OCI-LY1 (cell line): ENCODE data around the gene MYO5C.

ENCODE experiments used
- EZH2 ChIP-seq: fragments of 200-600 bp; sonication (generic), shearing (Covaris generic); IDR thresholded peaks from 2 replicates; pipeline ENCODE4 v1.8.0; 2017; ENCODE audit warnings: borderline replicate concordance, mixed run types, mild to moderate bottlenecking, antibody characterized with exemption, low read length, moderate library complexity, mixed read lengths
- TF ChIP-seq, protein P1 (sequence below): fragments of 200-600 bp; sonication (generic), shearing (Covaris generic); IDR thresholded peaks from 2 replicates; pipeline ENCODE4 v1.5.1; 2017; ENCODE audit warnings: mild to moderate bottlenecking, antibody characterized with exemption, low read length, moderate library complexity, mixed read lengths

DNA sequence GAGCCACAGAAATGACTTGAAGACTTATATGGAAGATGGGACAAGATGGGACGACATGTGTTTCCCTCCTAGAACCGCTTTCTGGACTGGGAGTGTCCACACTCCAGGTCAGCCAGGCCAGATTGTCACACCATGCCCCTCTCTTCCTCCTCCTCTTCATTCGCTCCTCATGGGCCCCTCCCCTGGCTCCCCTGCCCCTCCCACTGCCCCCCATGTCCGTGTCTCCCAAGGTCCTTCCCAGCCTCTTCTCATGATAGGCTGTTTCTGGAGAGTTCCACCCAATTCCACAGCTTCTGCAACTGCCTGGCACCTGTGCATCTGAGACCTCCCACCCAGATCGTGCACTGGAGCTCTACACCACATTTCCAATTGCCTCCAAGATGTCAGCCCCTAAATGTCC is 6.6 kb downstream of the MYO5C start:
- TF ChIP-seq, protein P1, sequence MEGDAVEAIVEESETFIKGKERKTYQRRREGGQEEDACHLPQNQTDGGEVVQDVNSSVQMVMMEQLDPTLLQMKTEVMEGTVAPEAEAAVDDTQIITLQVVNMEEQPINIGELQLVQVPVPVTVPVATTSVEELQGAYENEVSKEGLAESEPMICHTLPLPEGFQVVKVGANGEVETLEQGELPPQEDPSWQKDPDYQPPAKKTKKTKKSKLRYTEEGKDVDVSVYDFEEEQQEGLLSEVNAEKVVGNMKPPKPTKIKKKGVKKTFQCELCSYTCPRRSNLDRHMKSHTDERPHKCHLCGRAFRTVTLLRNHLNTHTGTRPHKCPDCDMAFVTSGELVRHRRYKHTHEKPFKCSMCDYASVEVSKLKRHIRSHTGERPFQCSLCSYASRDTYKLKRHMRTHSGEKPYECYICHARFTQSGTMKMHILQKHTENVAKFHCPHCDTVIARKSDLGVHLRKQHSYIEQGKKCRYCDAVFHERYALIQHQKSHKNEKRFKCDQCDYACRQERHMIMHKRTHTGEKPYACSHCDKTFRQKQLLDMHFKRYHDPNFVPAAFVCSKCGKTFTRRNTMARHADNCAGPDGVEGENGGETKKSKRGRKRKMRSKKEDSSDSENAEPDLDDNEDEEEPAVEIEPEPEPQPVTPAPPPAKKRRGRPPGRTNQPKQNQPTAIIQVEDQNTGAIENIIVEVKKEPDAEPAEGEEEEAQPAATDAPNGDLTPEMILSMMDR: no peak
- no peak for TF ChIP-seq EZH2
